Activated CD4-positive, alpha-beta T cell treated with anti-CD3 and anti-CD28 coated beads for 1 hour (primary cell): Measurements from ENCODE around the gene ZNF367.

Experiments
- DNase-seq: peaks from one replicate; pipeline ENCODE4 v3.0.0-alpha.2; 2020

The ZNF367 gene

DNA sequence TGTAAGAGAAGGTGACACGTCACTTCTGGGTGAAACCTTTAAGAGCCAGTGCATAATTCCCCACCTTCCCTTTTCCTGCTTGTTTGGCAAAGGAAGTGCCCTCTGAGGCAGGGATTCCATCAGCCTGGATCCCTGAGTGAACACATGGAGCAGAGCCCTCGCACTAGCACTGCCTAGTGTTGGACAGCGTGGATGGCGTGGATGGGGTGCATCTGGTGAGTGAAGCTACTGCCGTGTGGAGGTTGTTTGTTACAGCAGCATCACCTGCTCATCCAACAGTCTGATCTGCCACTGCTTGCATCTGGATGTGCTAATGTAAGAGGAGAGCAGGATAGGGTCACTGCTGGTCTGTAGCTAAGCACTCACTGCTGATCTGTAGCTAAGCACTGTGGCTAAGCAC is 69.9 kb downstream of the ZNF367 start:
- DNase-seq = no peak

DNA sequence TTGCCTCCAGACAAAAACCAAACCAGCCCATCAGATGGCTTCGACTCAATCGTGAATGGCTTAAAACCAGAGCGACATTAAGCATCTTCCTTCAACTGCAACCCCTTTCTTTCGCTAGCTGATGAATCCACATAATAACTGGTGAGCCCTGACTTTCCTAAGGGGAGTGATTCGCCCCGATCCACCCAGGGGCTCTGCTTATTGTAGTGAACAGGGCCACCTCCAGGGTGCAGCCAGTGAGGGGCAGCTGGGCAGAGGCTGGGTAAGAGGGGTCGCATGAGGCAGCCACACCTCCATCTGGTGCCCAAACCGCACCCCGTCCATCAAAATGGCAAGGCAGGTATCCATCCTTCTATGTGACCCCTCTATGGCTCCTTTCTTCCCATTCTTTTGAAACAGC is 72.6 kb downstream of the ZNF367 start:
- no peak for DNase-seq

DNA sequence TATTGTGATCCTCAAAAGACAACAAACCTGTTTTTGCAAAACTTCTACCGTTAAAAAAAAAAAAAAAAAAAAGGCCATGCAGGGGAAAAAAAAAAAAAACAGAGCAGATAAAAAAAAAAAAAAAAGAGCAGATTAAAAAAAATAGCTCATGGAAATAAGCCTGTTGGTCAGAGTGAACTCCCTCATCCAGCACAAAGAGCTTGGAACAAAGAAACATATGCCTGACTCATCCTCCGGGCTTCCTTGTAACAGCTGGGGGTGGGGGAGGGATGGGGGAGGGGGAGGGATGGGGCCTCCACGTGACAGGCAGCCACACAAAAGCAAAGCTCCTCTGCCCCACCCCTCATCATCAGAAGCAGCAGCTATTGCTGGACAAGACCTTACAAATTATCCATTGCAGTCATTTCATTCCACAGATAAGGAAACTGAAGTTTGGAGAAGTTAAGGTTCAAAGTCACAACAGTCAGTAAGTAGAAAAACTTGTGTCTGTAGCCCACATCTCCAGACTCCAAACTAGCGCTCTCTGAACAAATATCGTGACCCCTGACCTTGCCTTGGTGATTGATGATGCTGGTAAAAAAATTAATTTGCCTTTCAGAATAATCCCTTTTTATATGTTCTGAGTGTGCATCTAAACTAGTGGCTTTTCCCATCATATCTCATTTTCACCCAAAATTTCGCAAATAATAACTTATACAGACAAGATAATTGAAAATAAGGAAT is 73.6 kb downstream of the ZNF367 start:
- DNase-seq = no peak

DNA sequence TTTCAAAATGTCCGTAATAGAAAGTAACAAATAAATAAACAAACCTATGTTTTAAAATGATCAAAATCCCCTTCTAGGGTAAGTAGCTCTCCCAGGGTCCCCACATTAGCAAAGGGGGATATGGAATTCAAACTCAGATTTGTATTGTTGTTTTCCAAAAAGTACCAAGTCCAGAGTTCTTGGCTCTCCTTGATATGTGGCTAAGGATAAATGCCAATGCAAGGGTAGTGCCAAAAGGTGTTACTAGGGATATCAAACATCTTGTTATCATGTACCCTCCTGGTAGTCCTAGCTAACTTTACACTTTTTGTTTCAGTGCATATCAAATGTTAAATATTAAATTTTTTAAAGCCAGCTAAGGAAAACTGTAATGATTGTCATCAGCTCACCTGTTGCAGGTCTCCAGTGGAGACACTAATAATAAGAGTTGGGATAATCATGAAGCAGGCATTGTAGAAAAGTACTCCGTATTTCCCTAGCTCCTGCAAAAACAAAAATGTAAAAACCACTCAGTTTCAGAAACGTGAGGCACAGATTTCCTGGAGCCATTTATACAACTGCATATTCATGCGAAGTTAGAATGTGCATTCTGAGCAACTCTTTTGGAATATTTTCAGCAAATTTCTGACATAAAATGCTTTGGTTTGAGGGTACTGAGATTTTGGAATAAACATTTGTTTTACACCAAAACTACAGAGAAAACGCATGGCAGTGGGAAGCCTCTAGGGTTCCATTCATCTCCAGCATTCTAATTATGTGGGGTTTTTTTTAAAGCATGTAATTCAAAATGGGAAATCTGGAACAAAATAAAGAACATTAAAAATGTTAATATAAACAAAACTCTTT is 74.4 kb downstream of the ZNF367 start:
- no peak for DNase-seq

GRCh38 chr9:96342571-96343245 is 75.5 kb downstream of the ZNF367 start:
- DNase-seq = no peak

- DNase-seq = no peak
Measured at GRCh38 chr9:96340707-96341106, 77.5 kb downstream of the ZNF367 start.

GRCh38 chr9:96338299-96338698 is 79.9 kb downstream of the ZNF367 start:
- no peak for DNase-seq
